H9 (cell line): ENCODE results near the gene FSTL4. TPM values are rescaled to one million over a fixed set of nuclear protein-coding genes. Genes with fewer than 3 reads are reported as not detected.

ENCODE experiments used
- DNase-seq: peaks from one replicate; pipeline ENCODE4 v3.0.0-alpha.2; 2017
- H2AFZ ChIP-seq: one replicate; pipeline ENCODE4 v1.6.1; 2013; ENCODE audit warnings: mild to moderate bottlenecking, low read length, control low read depth, moderate library complexity
- H2AK5ac ChIP-seq: 2 replicates; pipeline ENCODE4 v1.6.1; 2013; ENCODE audit warnings: low read length, control low read depth, mixed read lengths; ENCODE audit not compliant: insufficient read length
- H2BK120ac ChIP-seq: one replicate; pipeline ENCODE4 v1.6.1; 2013; ENCODE audit warnings: low read depth, mild to moderate bottlenecking, low read length, control low read depth, inconsistent platforms; ENCODE audit not compliant: poor library complexity, severe bottlenecking
- H2BK12ac ChIP-seq: 2 replicates; pipeline ENCODE4 v1.6.1; 2013; ENCODE audit warnings: low read length, control low read depth, mixed read lengths, low read depth; ENCODE audit not compliant: insufficient read length
- H2BK15ac ChIP-seq: 2 replicates; pipeline ENCODE4 v1.6.1; 2013; ENCODE audit warnings: low read depth, low read length, control low read depth
- H2BK20ac ChIP-seq: one replicate; pipeline ENCODE4 v1.6.1; 2013; ENCODE audit warnings: low read depth, mild to moderate bottlenecking, low read length, control low read depth, inconsistent platforms; ENCODE audit not compliant: poor library complexity, severe bottlenecking
- H2BK5ac ChIP-seq: 2 replicates; pipeline ENCODE4 v1.6.1; 2013; ENCODE audit warnings: low read length, control low read depth, mixed read lengths; ENCODE audit not compliant: insufficient read length
- H3K14ac ChIP-seq: 2 replicates; pipeline ENCODE4 v1.6.1; 2013; ENCODE audit warnings: low read length, control low read depth; ENCODE audit not compliant: insufficient read depth
- H3K18ac ChIP-seq: 2 replicates; pipeline ENCODE4 v1.6.1; 2013; ENCODE audit warnings: low read depth, mild to moderate bottlenecking, mixed read lengths, low read length, control low read depth; ENCODE audit not compliant: insufficient read length
- H3K23ac ChIP-seq: 2 replicates; pipeline ENCODE4 v1.6.1; 2013; ENCODE audit warnings: low read length, control low read depth, mixed read lengths, low read depth; ENCODE audit not compliant: insufficient read length
- H3K23me2 ChIP-seq: 2 replicates; pipeline ENCODE4 v1.6.1; 2013; ENCODE audit warnings: low read depth, mild to moderate bottlenecking, mixed read lengths, low read length, control low read depth; ENCODE audit not compliant: insufficient read length, poor library complexity, severe bottlenecking
- H3K27ac ChIP-seq: 2 replicates; pipeline ENCODE4 v1.5.1; 2013; ENCODE audit warnings: low read length, control low read depth, mixed read lengths, low read depth; ENCODE audit not compliant: insufficient read length
- H3K27me3 ChIP-seq: 2 replicates; pipeline ENCODE4 v1.6.1; 2013; ENCODE audit warnings: low read length, control low read depth, inconsistent platforms; ENCODE audit not compliant: insufficient read depth
- H3K4ac ChIP-seq: 2 replicates; pipeline ENCODE4 v1.6.1; 2013; ENCODE audit warnings: low read depth, mild to moderate bottlenecking, control low read depth, inconsistent platforms, low read length, moderate library complexity
- H3K4me1 ChIP-seq: 2 replicates; pipeline ENCODE4 v1.6.1; 2013; ENCODE audit warnings: low read length, control low read depth, inconsistent platforms; ENCODE audit not compliant: insufficient read depth
- H3K4me2 ChIP-seq: 2 replicates; pipeline ENCODE4 v1.6.1; 2013; ENCODE audit warnings: low read length, control low read depth, mixed read lengths; ENCODE audit not compliant: insufficient read length, insufficient read depth
- H3K56ac ChIP-seq: 2 replicates; pipeline ENCODE4 v1.6.1; 2013; ENCODE audit warnings: low read depth, mild to moderate bottlenecking, mixed read lengths, low read length, control low read depth; ENCODE audit not compliant: insufficient read length
- H3K79me1 ChIP-seq: 2 replicates; pipeline ENCODE4 v1.6.1; 2013; ENCODE audit warnings: low read depth, mild to moderate bottlenecking, moderate library complexity, low read length, control low read depth, inconsistent platforms; ENCODE audit not compliant: insufficient read depth, poor library complexity, severe bottlenecking
- H3K79me2 ChIP-seq: 2 replicates; pipeline ENCODE4 v1.6.1; 2013; ENCODE audit warnings: low read length, control low read depth, inconsistent platforms; ENCODE audit not compliant: insufficient read depth
- H3K9ac ChIP-seq: 2 replicates; pipeline ENCODE4 v1.6.1; 2013; ENCODE audit warnings: low read length, control low read depth, mixed read lengths; ENCODE audit not compliant: insufficient read length; ENCODE audit errors: extremely low read depth
- H3K9me3 ChIP-seq: one replicate; pipeline ENCODE4 v1.6.1; 2013; ENCODE audit warnings: low read depth, low read length, inconsistent platforms; ENCODE audit not compliant: control insufficient read depth
- H3T11ph ChIP-seq: one replicate; pipeline ENCODE4 v1.6.1; 2013; ENCODE audit warnings: mild to moderate bottlenecking, low read length, control low read depth, inconsistent platforms
- H4K20me1 ChIP-seq: one replicate; pipeline ENCODE4 v1.6.1; 2013; ENCODE audit not compliant: control insufficient read depth, insufficient read length, insufficient read depth
- H4K5ac ChIP-seq: 2 replicates; pipeline ENCODE4 v1.6.1; 2013; ENCODE audit warnings: low read depth, mild to moderate bottlenecking, mixed read lengths, low read length, control low read depth; ENCODE audit not compliant: insufficient read length
- H4K8ac ChIP-seq: replicated peaks from 2 replicates; pipeline ENCODE4 v1.6.1; 2013; ENCODE audit warnings: low read length, control low read depth, mixed read lengths, low read depth; ENCODE audit not compliant: insufficient read length
- H4K91ac ChIP-seq: 2 replicates; pipeline ENCODE4 v1.6.1; 2013; ENCODE audit warnings: low read depth, mild to moderate bottlenecking, moderate library complexity, mixed read lengths, low read length, control low read depth; ENCODE audit not compliant: insufficient read length
- H3K27ac Mint-ChIP-seq, 3 experiments: 2 replicates in 2 of 3; 3 replicates in 1 of 3; pipeline ENCODE4 v1.8.0; 2020 to 2021; ENCODE audit warnings: mixed read lengths in 3 of 3, mild to moderate bottlenecking in 1 of 3, moderate library complexity in 1 of 3
- H3K27me3 Mint-ChIP-seq: 2 replicates; pipeline ENCODE4 v1.8.0; 2021; ENCODE audit warnings: low read depth, mild to moderate bottlenecking, moderate library complexity, mixed read lengths
- H3K36me3 Mint-ChIP-seq, 3 experiments: 2 replicates in 2 of 3; 3 replicates in 1 of 3; pipeline ENCODE4 v1.8.0; 2020 to 2021; ENCODE audit warnings: low read depth in 3 of 3, mixed read lengths in 3 of 3; ENCODE audit not compliant: insufficient read depth in 1 of 3
- H3K4me1 Mint-ChIP-seq, 2 experiments: 2 replicates each; pipeline ENCODE4 v1.8.0; 2020; ENCODE audit warnings: mixed read lengths in 2 of 2
- H3K4me3 Mint-ChIP-seq, 2 experiments: 2 replicates in 1 of 2; 3 replicates in 1 of 2; pipeline ENCODE4 v1.8.0; 2020 to 2021; ENCODE audit warnings: mild to moderate bottlenecking in 2 of 2, mixed read lengths in 2 of 2, moderate library complexity in 1 of 2
- H3K9me3 Mint-ChIP-seq, 2 experiments: 2 replicates in 1 of 2; 3 replicates in 1 of 2; pipeline ENCODE4 v1.8.0; 2020; ENCODE audit warnings: mild to moderate bottlenecking in 2 of 2, mixed read lengths in 2 of 2, moderate library complexity in 1 of 2
- WGBS: extraction: QIAGEN DNeasy Blood & Tissue Kit; methylation state at CpG from one replicate; pipeline ENCODE4 v1.1.7; 2013; ENCODE audit warnings: missing lambda C conversion rate, low lambda C conversion rate, mixed read lengths; ENCODE audit not compliant: insufficient read length; ENCODE audit errors: extremely low coverage; 5-methylcytosine and 5-hydroxymethylcytosine counted together
- total RNA-seq: library from RNA; stranded (reverse); gene quantifications from 2 replicates; pipeline ENCODE4 v1.2.1, GENCODE V29; 2021
- TF ChIP-seq, protein P1 (sequence below): fragments of 200-600 bp; sonication (generic); conservative IDR thresholded peaks from 3 replicates; pipeline ENCODE4 v1.8.0; 2021; ENCODE audit warnings: antibody characterized with exemption, mild to moderate bottlenecking

Gene FSTL4
- total RNA-seq, 1 experiment from 2014 or later: 5.7 TPM

DNA sequence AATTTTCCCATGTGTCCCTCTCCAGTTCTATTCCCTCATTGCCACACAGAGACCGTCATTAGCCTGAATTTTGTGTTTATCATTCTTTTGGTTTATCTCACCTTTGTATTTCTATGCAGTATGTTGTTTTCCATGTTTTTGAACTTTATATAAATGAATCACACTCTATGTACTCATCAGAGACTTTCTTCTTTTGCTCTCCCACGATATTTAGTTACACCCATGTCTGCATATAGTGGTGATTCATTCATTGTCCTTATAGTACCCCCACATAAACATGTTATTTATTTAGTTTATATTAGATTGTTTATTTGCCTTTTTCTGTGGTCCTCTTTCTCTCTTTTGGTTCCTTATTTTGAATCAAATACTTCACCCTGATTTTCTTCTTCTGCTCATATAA lies 199.7 kb downstream of the FSTL4 start:
- no peak overlapping the region for H3K23ac ChIP-seq
- Mint-ChIP-seq H3K27me3 (peaks cover 4% of the 10 kb centered on the region), H3K4me3 (no peak overlapping the region), H3K4me1 (peaks cover 2 to 9% of the 10 kb centered on the region in 2 experiments; a peak in 3 of 4 replicates), H3K9me3 (no peaks in the 10 kb centered on the region), H3K36me3 (no peaks in the 10 kb centered on the region), H3K27ac (no peak overlapping the region)
- H4K91ac ChIP-seq: no peak overlapping the region
- H3K56ac ChIP-seq: no peak overlapping the region
- no peak for DNase-seq
- H3K27ac ChIP-seq: no peak overlapping the region
- H3K4me2 ChIP-seq: no peak overlapping the region
- no peak overlapping the region for H2BK5ac ChIP-seq
- H4K8ac ChIP-seq: no peak overlapping the region
- H3K4me1 ChIP-seq: no peaks in the 10 kb centered on the region
- H3K14ac ChIP-seq: no peak overlapping the region
- H3K9me3 ChIP-seq: no peaks in the 10 kb centered on the region
- H4K20me1 ChIP-seq: no peaks in the 10 kb centered on the region
- H2BK15ac ChIP-seq: no peak overlapping the region
- no peak overlapping the region for H2BK12ac ChIP-seq
- no peak overlapping the region for H2BK20ac ChIP-seq
- no peaks in the 10 kb centered on the region for H3K79me2 ChIP-seq
- H2AK5ac ChIP-seq: no peak overlapping the region
- TF ChIP-seq, protein P1, sequence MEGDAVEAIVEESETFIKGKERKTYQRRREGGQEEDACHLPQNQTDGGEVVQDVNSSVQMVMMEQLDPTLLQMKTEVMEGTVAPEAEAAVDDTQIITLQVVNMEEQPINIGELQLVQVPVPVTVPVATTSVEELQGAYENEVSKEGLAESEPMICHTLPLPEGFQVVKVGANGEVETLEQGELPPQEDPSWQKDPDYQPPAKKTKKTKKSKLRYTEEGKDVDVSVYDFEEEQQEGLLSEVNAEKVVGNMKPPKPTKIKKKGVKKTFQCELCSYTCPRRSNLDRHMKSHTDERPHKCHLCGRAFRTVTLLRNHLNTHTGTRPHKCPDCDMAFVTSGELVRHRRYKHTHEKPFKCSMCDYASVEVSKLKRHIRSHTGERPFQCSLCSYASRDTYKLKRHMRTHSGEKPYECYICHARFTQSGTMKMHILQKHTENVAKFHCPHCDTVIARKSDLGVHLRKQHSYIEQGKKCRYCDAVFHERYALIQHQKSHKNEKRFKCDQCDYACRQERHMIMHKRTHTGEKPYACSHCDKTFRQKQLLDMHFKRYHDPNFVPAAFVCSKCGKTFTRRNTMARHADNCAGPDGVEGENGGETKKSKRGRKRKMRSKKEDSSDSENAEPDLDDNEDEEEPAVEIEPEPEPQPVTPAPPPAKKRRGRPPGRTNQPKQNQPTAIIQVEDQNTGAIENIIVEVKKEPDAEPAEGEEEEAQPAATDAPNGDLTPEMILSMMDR: no peak
- no peak overlapping the region for H3K4ac ChIP-seq
- H2AFZ ChIP-seq: no peak overlapping the region
- no peaks in the 10 kb centered on the region for H3K79me1 ChIP-seq
- H3K18ac ChIP-seq: no peak overlapping the region
- H3T11ph ChIP-seq: no peak overlapping the region
- H3K23me2 ChIP-seq: no peaks in the 10 kb centered on the region
- no peak overlapping the region for H2BK120ac ChIP-seq
- H3K9ac ChIP-seq: no peak overlapping the region
- no peak overlapping the region for H4K5ac ChIP-seq
- H3K27me3 ChIP-seq: no peaks in the 10 kb centered on the region
- WGBS: no CpG with 5 or more reads among the region's 2 CpGs
